ENCODE data around the gene LRIG2. TPM values are rescaled to one million over a fixed set of nuclear protein-coding genes. Genes with fewer than 3 reads are reported as not detected.

Gene LRIG2
- total and polyA plus RNA-seq, 9 of the 15 experiments (the other 6 are each of a cell fraction or from before 2014, with no cell fraction given), result 1.8 to 28.1 (median 11.5) TPM

DNA sequence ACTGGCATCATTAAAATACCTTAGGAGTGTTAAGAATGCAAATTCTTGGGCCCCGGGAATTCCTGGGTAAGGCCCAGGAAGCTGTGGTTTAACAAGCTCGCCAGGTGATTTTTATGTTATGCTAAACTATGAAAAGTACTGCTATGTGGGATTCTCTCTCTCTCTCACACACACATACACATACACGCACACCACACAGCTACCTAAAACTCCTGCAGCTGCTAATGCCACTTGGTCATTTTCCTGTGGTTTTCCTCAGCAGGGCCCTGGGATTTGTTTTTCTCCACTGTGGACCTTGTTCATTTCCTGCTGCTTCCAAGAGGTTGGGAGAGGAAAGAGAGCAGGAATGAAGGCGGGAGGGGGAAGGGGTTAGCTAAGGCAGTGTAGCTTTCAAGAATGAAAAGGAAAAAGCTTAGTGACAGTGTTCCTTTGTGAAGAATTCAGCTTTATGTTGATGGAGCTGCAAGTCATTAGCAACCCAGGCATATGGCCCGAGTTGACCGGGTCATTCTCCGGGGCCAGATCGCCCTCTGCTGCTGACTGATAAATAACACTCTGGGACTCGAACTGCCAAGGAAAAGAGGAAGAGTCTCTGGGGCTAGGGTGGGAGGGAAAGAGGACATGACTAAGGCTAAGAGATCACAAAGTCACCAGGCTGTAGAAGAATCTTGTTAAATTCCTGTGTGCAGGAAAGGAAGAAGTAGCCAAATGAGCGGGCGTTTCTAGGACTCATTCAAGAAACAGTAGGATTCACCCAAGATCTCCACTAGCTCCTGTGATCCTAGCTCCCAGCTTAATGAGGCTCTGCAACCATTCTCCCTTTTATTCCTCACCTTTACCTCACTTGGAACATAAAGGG is 30.5 kb upstream of the LRIG2 start (continued):
- TF ChIP-seq PATZ1 (CRISPR knock-in tag; IDR thresholded peaks at IDR 0.05; ENCODE audit: borderline replicate concordance), result no peak
- no peak for TF ChIP-seq ZNF583 (CRISPR knock-in tag; IDR thresholded peaks at IDR 0.05)
- TF ChIP-seq USF1 (CRISPR knock-in tag; IDR thresholded peaks at IDR 0.05), result no peak
- no peak for TF ChIP-seq TCF7 (IDR thresholded peaks at IDR 0.05; ENCODE audit: borderline replicate concordance)
- no peak for TF ChIP-seq PHTF2 (CRISPR knock-in tag; IDR thresholded peaks at IDR 0.05)
- TF ChIP-seq ETV1 (tag; conservative IDR thresholded peaks at IDR 0.05; ENCODE audit: low read depth), result peak; percentile 23; the same call in 1 of the 2 replicates
- peak in 1 of 2 experiments; percentile 80; a peak in 2 of 4 replicates for TF ChIP-seq UBTF (IDR thresholded peaks at IDR 0.05; ENCODE audit: borderline replicate concordance in 1 of 2, low read depth in 2 of 2, low read length in 2 of 2)
- TF ChIP-seq TBP (optimal IDR thresholded peaks at IDR 0.05; ENCODE audit: low read depth, low read length), result peak; percentile 12
- no peak for TF ChIP-seq ZSCAN29 (IDR thresholded peaks at IDR 0.05)
- peak; percentile 27 for TF ChIP-seq NFIC (IDR thresholded peaks at IDR 0.05)
- TF ChIP-seq PRMT5 (CRISPR knock-in tag; IDR thresholded peaks at IDR 0.05), result no peak
- TF ChIP-seq FOXM1 (IDR thresholded peaks at IDR 0.05; ENCODE audit: low read depth), result no peak
- no peak for TF ChIP-seq FOXM1 (CRISPR knock-in tag; IDR thresholded peaks at IDR 0.05; ENCODE audit: low read depth)
- peak; percentile 98 for TF ChIP-seq RAD21 (CRISPR knock-in tag; conservative IDR thresholded peaks at IDR 0.05 in 1 of 2, IDR thresholded peaks at IDR 0.05 in 1 of 2)
- no peak for TF ChIP-seq NELFE (IDR thresholded peaks at IDR 0.05; ENCODE audit: insufficient read depth, insufficient read length)
- no peak for TF ChIP-seq HSF4 (CRISPR knock-in tag; IDR thresholded peaks at IDR 0.05; ENCODE audit: borderline replicate concordance)
- no peak for TF ChIP-seq ZNF785 (CRISPR knock-in tag; IDR thresholded peaks at IDR 0.05)
